Measurements from ENCODE around the gene DNAJC1.

- no peak for TF ChIP-seq EP300 (IDR thresholded peaks at IDR 0.05; ENCODE audit: borderline replicate concordance)
- no peak for TF ChIP-seq TAF1 (IDR thresholded peaks at IDR 0.05; ENCODE audit: low read depth)
- no peak for TF ChIP-seq REST (IDR thresholded peaks at IDR 0.05; ENCODE audit: low read depth)
- no peak for TF ChIP-seq RAD21 (IDR thresholded peaks at IDR 0.05; ENCODE audit: low read depth)
- no peak for TF ChIP-seq NFIC (IDR thresholded peaks at IDR 0.05)
These were observed 283.4 kb downstream of the DNAJC1 start for GRCh38 chr10:21720090-21720489.

All from Ishikawa (cell line).